Psoas muscle (tissue), 8 donors: ENCODE measurements around the gene DCPS. TPM values are rescaled to one million over a fixed set of nuclear protein-coding genes. Genes with fewer than 3 reads are reported as not detected.
"Not testable (repeated sequence)": the region's sequence is repeated elsewhere in the genome, so short reads cannot be mapped to it uniquely, and the experiment has no call there.

Source experiments
- ATAC-seq, 4 donors: fragments of 200-7000 bp; cut with Tn5 transposase; one replicate each; pipeline ENCODE4 v1.9.1; 2020; ENCODE audit warnings: moderate library complexity in 3 of 4, mild to moderate bottlenecking in 2 of 4
- DNase-seq, 2 donors: peaks; one replicate each; pipeline ENCODE4 v3.0.0-alpha.2; 2020
- H3K27ac ChIP-seq: fragments of 200-600 bp; one replicate; pipeline ENCODE4 v1.8.0; 2022
- H3K27me3 ChIP-seq, 3 donors: fragments of 200-600 bp in 1 of 3; one replicate each; pipeline versions ENCODE4 v1.6.1 to v1.8.0; 2013 to 2022; ENCODE audit warnings: low read length in 2 of 3, mild to moderate bottlenecking in 2 of 3, moderate library complexity in 1 of 3; ENCODE audit not compliant: insufficient read depth in 3 of 3
- H3K36me3 ChIP-seq, 2 donors: fragments of 200-600 bp in 1 of 2; one replicate each; pipeline versions ENCODE4 v1.6.1 to v1.8.0; 2013 to 2022; ENCODE audit warnings: low read depth in 1 of 2, mild to moderate bottlenecking in 1 of 2, moderate library complexity in 1 of 2; ENCODE audit not compliant: insufficient read depth in 1 of 2
- H3K4me1 ChIP-seq: fragments of 200-600 bp; one replicate; pipeline ENCODE4 v1.8.0; 2022
- H3K4me3 ChIP-seq: fragments of 200-600 bp; one replicate; pipeline ENCODE4 v1.8.0; 2022; ENCODE audit warnings: mild to moderate bottlenecking
- H3K9me3 ChIP-seq: fragments of 200-600 bp; one replicate; pipeline ENCODE4 v1.8.0; 2022
- CTCF ChIP-seq: fragments of 200-600 bp; IDR thresholded peaks from one replicate; pipeline ENCODE4 v1.8.0; 2022; ENCODE audit warnings: antibody characterized with exemption
- WGBS, 3 donors: extraction: QIAGEN DNeasy Blood & Tissue Kit; methylation state at CpG; one replicate each; pipeline versions ENCODE4 v1.1.6 to v1.1.7; 2013; 5-methylcytosine and 5-hydroxymethylcytosine counted together
- intact Hi-C, 2 donors: fragments of 100-400 bp; cut with DNase I; formaldehyde crosslinking; loops; one replicate each; pipeline versions ENCODE4 v1.11.0 to v1.14.2; 2022
- polyA plus RNA-seq, 3 donors: library from polyadenylated mRNA; stranded (reverse); fragments of 200-250 nt; gene quantifications; one replicate each; pipeline ENCODE4 v1.2.3, GENCODE V29; 2013
- total RNA-seq, 4 donors: library from RNA; stranded (reverse); fragmentation: NEBNext Ultra II Directional in 2 of 4; extraction: Animal tissue kit (Norgen Biotek cat#: 25700) in 2 of 4; gene quantifications; one replicate each; pipeline versions ENCODE4 v1.2.1 to v1.2.4, GENCODE V29; 2021 to 2023
- donor health status: healthy with polysubstance abuse.
- donor health status: DM: no; HTN: no; CAD: no; lungs with moderate emphysema.
- donor health status: Bipolar disorder and iron deficiency.
- donor health status: healthy.
- donor health status: DM: yes; HTN: yes; CAD: no.
- donor health status: DM: no; HTN: no; CAD: no.
- donor health status: DM: no; HTN: no; CAD: no.
- donor health status: DM: yes; HTN: yes; CAD: no.

The DCPS gene
- total and polyA plus RNA-seq, 7 donors = 11.8 to 20.5 (median 14.3) TPM

- not testable (repeated sequence) for H3K27ac ChIP-seq, DNase-seq, H3K4me1 ChIP-seq, H3K9me3 ChIP-seq, H3K36me3 ChIP-seq, H3K27me3 ChIP-seq, H3K4me3 ChIP-seq
- intact Hi-C loops = loop anchor here in 1 of 2 donors (10.0 kb wide), 1 partner anchor 54 kb away; no protein-coding TSS in a partner anchor
- 54 to 62% (median 55%) methylated on average over 10 to 11 of the region's 11 CpGs for WGBS, 3 donors
- TF ChIP-seq CTCF = peak; percentile 23
- ATAC-seq = peak; percentile 49 to 87 (median 83)
These were observed 64.7 kb downstream of the DCPS start for GRCh38 chr11:126368336-126369119.

GRCh38 chr11:126370016-126370415, 66.2 kb downstream of the DCPS start:
- no peaks in the 10 kb centered on the region for H3K9me3 ChIP-seq
- no peak overlapping the region for H3K4me3 ChIP-seq
- TF ChIP-seq CTCF = no peak
- H3K36me3 ChIP-seq = no peaks in the 10 kb centered on the region
- no peak for DNase-seq
- WGBS, 3 donors = 91 to 94% (median 92%) methylated on average over 3 of the region's 3 CpGs
- H3K27ac ChIP-seq = no peak overlapping the region
- peaks cover 4% of the 10 kb centered on the region for H3K4me1 ChIP-seq
- intact Hi-C loops = no loop called here
- no peaks in the 10 kb centered on the region for H3K27me3 ChIP-seq
- no peak for ATAC-seq

GRCh38 chr11:126371595-126371994, 67.7 kb downstream of the DCPS start:
- Histone ChIP-seq H3K9me3 (no peaks in the 10 kb centered on the region), H3K27me3 (no peaks in the 10 kb centered on the region), H3K4me1 (peaks cover 4% of the 10 kb centered on the region), H3K4me3 (no peak overlapping the region), H3K27ac (no peak overlapping the region), H3K36me3 (no peaks in the 10 kb centered on the region)
- intact Hi-C loops = no loop called here
- TF ChIP-seq CTCF = no peak
- WGBS, 3 donors = 96 to 97% (median 96%) methylated on average over 7 of the region's 7 CpGs
- no peak for DNase-seq
- no peak for ATAC-seq

GRCh38 chr11:126373389-126374066, 69.7 kb downstream of the DCPS start:
- H3K27ac ChIP-seq, intact Hi-C loops, H3K4me3 ChIP-seq, H3K27me3 ChIP-seq, H3K36me3 ChIP-seq, H3K9me3 ChIP-seq, DNase-seq, H3K4me1 ChIP-seq: not testable (repeated sequence)
- ATAC-seq = peak; percentile 38 to 70 (median 56)
- 54 to 60% (median 59%) methylated on average over 12 of the region's 12 CpGs for WGBS, 3 donors

- H3K4me1 ChIP-seq, DNase-seq, H3K36me3 ChIP-seq, H3K9me3 ChIP-seq, H3K27ac ChIP-seq, intact Hi-C loops, H3K4me3 ChIP-seq, H3K27me3 ChIP-seq: not testable (repeated sequence)
- WGBS, 3 donors = 81 to 86% (median 83%) methylated on average over 15 to 20 of the region's 28 CpGs
- peak in 3 of 4 donors; percentile 29 to 45 (median 35) for ATAC-seq
These were observed 70.9 kb downstream of the DCPS start for GRCh38 chr11:126374562-126375300.
